PC-3 (cell line): ENCODE data around the gene LHFPL3.

ENCODE experiments used
- CTCF ChIP-seq: fragments of 300-600 bp; sonication (generic); conservative IDR thresholded peaks from 2 replicates; pipeline ENCODE4 v1.5.1; 2017; ENCODE audit warnings: antibody characterized with exemption, low read depth, mild to moderate bottlenecking, low read length
- EZH2 ChIP-seq: fragments of 300-600 bp; sonication (generic); IDR thresholded peaks from one replicate; pipeline ENCODE4 v1.6.1; 2017; ENCODE audit warnings: antibody characterized with exemption, mild to moderate bottlenecking, low read length; ENCODE audit not compliant: unreplicated experiment
- EZH2phosphoT487 ChIP-seq: fragments of 300-600 bp; sonication (generic); IDR thresholded peaks from 2 replicates; pipeline ENCODE4 v1.6.1; 2018; ENCODE audit warnings: mild to moderate bottlenecking, antibody characterized with exemption, low read length, borderline replicate concordance

GRCh38 chr7:104940023-104940710, 611.8 kb downstream of the LHFPL3 start:
- TF ChIP-seq CTCF (no peak), EZH2 (no peak), EZH2phosphoT487 (no peak)
